HG03196 (cell line): ENCODE data around the gene CEP44.

Experiments used
- ATAC-seq: cut with Tn5 transposase; IDR thresholded peaks from one replicate; pipeline ENCODE4 v1.9.1; 2021; ENCODE audit not compliant: unreplicated experiment

Gene CEP44

DNA sequence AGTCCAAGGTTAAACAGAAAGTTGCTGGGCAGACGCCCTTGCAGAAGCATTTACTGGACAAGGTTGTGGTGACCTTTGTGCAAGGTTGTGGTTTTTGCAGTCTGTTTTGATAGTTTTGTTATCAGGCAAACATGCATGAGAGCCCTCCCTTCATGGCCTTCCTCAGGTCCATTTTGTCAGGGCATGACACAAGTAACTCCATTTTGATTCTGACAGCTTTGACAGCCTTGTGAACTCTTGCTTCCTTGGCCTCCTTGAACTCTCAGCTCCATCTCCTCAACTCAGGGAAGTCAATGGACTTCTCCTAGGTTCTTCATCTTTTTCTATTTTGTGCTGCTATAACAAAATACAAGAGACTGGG lies 97.7 kb downstream of the CEP44 start:
- no peak for ATAC-seq
